RKO (cell line): ENCODE measurements around the gene AIFM2.

Source experiments
- DNase-seq: peaks from one replicate; pipeline ENCODE4 v3.0.0-alpha.2; 2016; ENCODE audit warnings: low spot score

Gene AIFM2

GRCh38 chr10:70146489-70147258 is 14.0 kb upstream of the AIFM2 start, which contains the start of gene TYSND1:
TYSND1 (minus strand) TSS chr10:70146700; CDS start chr10:70146586, 114 bp downstream.
- peak; percentile 99 for DNase-seq

GRCh38 chr10:70145666-70146488 is 13.3 kb upstream of the AIFM2 start:
- DNase-seq = peak; percentile 71

- DNase-seq = peak; percentile 48
These were observed 12.6 kb upstream of the AIFM2 start for GRCh38 chr10:70145166-70145665.

- no peak for DNase-seq
These were observed 11.9 kb upstream of the AIFM2 start for GRCh38 chr10:70144372-70145110.

GRCh38 chr10:70142555-70142954 is 9.9 kb upstream of the AIFM2 start:
- no peak for DNase-seq

- DNase-seq = no peak
These were observed 7.7 kb upstream of the AIFM2 start for GRCh38 chr10:70140297-70140696.

- DNase-seq = no peak
These were observed 7.3 kb upstream of the AIFM2 start for GRCh38 chr10:70139997-70140250.

- no peak for DNase-seq
These were observed 6.7 kb upstream of the AIFM2 start for GRCh38 chr10:70139151-70139996.

GRCh38 chr10:70137927-70138883 is 5.6 kb upstream of the AIFM2 start:
- no peak for DNase-seq

- no peak for DNase-seq
These were observed 4.5 kb upstream of the AIFM2 start for GRCh38 chr10:70137135-70137534.

GRCh38 chr10:70135684-70136083 is 3.1 kb upstream of the AIFM2 start:
- DNase-seq = no peak

- DNase-seq = no peak
These were observed 2.4 kb upstream of the AIFM2 start for GRCh38 chr10:70135046-70135445.

GRCh38 chr10:70131560-70131937 is 1.1 kb downstream of the AIFM2 start:
- DNase-seq = no peak

GRCh38 chr10:70130878-70131559 is 1.6 kb downstream of the AIFM2 start:
- peak; percentile 56 for DNase-seq

GRCh38 chr10:70126700-70127395 is 5.8 kb downstream of the AIFM2 start:
- no peak for DNase-seq

GRCh38 chr10:70125918-70126552 is 6.6 kb downstream of the AIFM2 start:
- no peak for DNase-seq

GRCh38 chr10:70124918-70125317 is 7.7 kb downstream of the AIFM2 start:
- DNase-seq = no peak

GRCh38 chr10:70124415-70124814 is 8.2 kb downstream of the AIFM2 start:
- DNase-seq = no peak

- DNase-seq = no peak
These were observed 8.8 kb downstream of the AIFM2 start for GRCh38 chr10:70123817-70124216.
